GM18951 (cell line): ENCODE data around the gene PGAM2.
"Not testable (repeated sequence)": the region's sequence is repeated elsewhere in the genome, so short reads cannot be mapped to it uniquely, and the experiment has no call there.

Experiments
- POLR2A ChIP-seq: IDR thresholded peaks from 4 replicates; pipeline ENCODE4 v1.6.1; 2011; ENCODE audit warnings: mild to moderate bottlenecking; ENCODE audit not compliant: insufficient read length, insufficient read depth; ENCODE audit errors: extremely low read depth
- in situ Hi-C: fragments of 300-500 bp; cut with MboI; formaldehyde crosslinking; loops from one replicate; pipeline ENCODE4 v1.12.0; 2022; ENCODE audit warnings: low sequenced_read_pairs, mixed read lengths, inconsistent platforms; ENCODE audit not compliant: unreplicated experiment

Gene PGAM2

DNA sequence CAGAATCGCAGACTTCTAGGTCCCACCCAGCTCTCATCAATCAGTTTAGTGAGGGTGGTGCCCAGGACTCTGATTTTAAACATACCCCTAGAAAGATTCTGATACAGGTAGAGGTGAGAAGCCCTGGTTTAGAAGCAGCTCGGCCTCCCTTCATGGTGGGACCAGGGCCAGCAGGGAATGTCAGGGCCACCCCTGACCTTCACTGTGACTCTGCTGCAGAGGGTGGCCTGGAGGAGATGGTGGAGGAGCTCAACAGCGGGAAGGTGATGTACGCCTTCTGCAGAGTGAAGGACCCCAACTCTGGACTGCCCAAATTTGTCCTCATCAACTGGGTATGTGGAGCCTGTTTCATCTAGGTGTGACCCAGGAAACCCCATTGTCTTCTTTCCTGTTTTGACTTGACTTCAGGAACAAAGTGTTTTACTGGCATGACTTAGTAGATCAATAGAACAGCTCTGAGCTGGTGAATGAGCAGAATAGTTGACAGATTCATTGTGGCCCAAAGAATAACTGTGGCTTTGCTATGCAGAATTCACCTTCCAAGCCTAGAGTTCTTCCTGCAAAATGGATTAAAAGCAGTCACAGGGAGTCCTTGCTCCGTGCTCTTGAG, 13.7 kb downstream of the PGAM2 start:
- TF ChIP-seq POLR2A = no peak
- in situ Hi-C loops = no loop called here

DNA sequence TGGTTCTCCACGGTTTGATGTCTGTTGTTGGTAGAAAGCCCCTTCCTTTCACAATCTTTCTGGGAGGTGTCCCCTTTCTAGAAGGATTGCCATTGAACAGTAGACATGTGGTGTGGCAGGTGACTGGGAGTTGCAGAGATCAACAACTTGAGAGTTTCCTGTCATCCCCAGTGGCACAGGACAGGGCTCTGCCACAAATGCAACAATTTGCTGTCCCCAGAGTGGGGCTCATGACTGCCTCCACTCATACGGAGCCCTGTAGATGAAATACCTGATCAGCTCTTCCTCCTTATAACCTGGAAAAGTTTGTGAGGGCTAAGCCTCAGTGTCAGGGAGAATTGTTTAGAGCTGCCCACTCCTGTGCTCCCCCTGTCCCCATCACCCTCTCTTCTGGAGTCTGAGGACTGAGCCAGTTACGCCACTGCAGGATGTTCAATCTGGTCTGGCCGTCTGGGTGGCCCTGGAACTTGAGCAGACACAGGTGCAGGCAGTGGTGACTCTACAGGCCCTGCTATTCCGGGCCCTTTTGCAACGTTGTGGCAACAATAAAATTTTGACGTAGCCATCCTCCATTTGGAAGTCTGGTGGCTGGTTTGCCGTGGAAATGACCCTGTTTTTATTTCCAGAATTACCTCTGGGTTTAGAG, 14.3 kb downstream of the PGAM2 start:
- no peak for TF ChIP-seq POLR2A
- in situ Hi-C loops = no loop called here

DNA sequence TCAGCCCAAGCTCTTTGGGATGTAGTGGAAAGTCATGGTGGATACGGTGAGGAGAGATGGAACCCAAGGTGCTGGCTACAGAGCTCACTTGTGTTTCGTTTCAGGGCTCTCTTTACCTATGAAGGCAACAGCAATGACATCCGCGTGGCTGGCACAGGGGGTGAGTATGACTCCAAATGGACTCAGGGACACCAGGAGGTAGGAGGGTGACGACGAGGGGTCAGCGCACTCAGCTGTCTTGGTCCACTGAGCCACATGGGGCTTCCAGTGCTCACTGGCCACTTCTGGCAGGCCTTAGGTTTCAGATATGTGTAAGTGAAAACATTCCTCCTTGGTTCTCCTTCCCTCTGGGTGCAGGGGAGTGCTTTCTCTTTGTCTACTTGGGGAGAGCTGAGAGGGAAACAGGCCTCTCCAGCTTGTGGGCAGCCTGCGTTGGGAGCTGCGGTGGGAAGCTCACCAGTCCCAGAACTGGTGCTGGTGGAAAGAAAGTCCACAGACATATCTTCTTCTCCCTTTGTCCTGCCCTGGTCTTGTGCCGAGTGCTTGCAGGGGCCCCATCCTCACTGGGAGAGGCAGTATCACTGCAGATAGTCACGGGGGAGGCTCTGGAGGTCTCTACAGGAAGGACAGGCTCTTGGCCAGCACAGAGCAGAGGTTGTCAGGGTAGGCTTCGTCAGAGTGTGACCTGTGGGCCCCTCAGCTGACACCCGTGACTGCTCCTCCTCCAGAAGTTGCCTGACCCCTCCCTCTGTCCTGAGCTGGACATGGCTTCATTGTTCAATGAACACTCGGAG, 15.0 kb downstream of the PGAM2 start:
- TF ChIP-seq POLR2A = no peak
- in situ Hi-C loops = no loop called here

- in situ Hi-C loops = no loop called here
- no peak for TF ChIP-seq POLR2A
Observed at GRCh38 chr7:44048031-44048795, 17.2 kb downstream of the PGAM2 start.

- TF ChIP-seq POLR2A = no peak
- in situ Hi-C loops = no loop called here
Observed at GRCh38 chr7:44046321-44047061, 18.9 kb downstream of the PGAM2 start.

GRCh38 chr7:44045226-44046014, 19.9 kb downstream of the PGAM2 start:
- in situ Hi-C loops = no loop called here
- no peak for TF ChIP-seq POLR2A

DNA sequence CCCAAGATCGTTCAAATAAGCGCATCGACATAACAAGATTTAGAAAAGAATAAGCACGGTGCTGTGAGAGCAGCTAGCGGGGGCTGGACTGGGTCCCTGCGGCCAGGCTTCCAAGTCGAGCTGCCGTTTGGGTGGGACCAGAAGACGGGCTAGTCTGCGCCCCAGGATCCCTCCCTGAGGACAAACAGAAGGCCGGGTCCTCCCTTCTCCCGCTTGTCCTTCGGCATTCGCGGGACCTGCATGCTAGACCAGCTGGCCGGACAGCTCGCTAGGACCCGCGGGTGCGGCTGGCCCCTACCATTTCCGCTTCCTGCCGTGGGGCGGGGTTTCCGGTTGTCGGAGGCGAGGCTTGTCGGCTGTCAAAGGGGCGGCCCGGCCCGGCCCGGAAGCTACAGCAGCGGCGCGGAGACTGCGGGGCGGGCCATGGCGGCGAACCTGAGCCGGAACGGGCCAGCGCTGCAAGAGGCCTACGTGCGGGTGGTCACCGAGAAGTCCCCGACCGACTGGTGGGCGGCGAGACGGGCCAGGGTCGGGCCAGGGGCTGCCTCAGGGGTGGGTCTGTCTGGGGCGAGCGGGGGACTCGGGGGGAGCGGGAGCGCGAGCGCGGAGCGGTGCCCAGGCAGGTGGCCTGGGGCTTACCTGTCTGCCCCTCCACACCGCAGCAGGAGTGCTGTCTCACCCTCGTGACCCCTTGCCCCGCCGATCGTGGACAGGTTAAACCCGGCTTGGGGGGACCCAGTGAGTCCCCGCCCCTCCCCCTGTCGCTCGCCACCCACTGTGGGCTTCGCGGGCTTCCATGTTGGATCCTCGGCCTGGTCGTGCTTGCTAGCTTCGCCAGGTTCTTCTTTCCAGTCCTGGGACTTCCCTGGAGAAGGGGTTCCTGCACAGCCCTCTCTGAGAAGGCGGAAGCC, 20.8 kb downstream of the PGAM2 start, which contains the start of gene DBNL:
Gene DBNL (plus strand): TSS at position 388 of the 911 bp plus-strand sequence. CDS start 36 bp downstream, at position 424.
- in situ Hi-C loops = no loop called here
- TF ChIP-seq POLR2A = peak; percentile 98

DNA sequence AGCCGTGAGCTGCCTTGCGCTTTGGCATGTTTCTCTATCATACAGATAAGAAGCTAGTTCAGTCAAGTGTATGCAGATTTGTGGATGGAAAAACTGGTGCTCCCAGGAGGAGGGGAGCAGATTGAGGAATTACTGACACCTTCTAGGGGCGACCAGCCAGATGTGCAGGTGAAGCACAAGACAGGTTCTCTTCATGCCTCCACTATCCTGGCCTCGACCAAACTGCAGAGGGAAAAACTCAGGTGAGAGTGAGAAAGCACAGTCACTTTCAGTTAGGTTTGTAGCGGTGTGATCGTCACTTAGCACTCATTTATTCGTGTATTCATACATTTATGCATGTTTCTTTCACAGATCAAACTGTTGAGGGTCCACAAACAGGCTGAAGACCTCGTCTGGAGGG, 21.5 kb downstream of the PGAM2 start:
- in situ Hi-C loops = no loop called here
- no peak for TF ChIP-seq POLR2A

DNA sequence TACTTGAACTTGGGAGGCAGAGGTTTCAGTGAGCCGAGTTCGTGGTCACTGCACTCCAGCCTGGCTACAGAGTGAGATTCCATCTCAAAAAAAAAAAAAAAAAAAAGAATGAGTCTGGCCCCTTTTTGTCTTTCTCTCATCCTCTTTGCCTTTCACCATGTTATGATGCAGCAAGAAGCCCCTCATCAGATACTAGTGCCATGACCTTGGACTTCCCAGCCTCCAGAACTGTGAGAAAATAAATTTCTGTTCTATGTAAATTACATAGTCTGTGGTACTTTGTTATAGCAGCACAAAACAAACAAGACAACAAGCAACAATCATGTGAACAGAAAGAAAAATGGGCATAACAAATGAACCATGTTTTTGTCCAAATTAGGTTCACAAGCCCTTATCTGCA, 23.1 kb downstream of the PGAM2 start:
- in situ Hi-C loops = no loop called here
- no peak for TF ChIP-seq POLR2A

DNA sequence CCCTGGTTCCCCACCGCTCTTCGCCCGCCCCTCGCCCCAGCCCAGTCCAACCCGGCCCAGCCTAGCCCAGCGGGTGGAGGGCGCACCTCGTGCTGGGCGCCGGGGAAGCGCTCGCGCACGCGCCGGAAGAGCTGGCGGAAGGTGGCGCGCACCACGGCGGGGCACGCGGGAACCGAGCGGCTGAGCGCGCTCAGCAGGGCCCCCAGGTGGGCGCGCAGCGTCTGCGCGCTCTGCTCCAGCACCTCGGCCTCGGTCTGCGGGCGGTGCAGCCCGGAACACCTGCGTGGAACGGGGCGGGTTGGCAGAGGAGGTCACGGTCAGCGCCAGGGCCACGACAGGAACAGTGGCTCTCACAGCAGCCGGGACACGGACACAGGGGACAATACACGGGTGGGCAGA, 24.9 kb downstream of the PGAM2 start:
- in situ Hi-C loops = not testable (repeated sequence)

- in situ Hi-C loops = not testable (repeated sequence)
Observed at GRCh38 chr7:44039800-44040492, 25.4 kb downstream of the PGAM2 start.

GRCh38 chr7:44038961-44039558, 26.3 kb downstream of the PGAM2 start:
- in situ Hi-C loops = not testable (repeated sequence)

DNA sequence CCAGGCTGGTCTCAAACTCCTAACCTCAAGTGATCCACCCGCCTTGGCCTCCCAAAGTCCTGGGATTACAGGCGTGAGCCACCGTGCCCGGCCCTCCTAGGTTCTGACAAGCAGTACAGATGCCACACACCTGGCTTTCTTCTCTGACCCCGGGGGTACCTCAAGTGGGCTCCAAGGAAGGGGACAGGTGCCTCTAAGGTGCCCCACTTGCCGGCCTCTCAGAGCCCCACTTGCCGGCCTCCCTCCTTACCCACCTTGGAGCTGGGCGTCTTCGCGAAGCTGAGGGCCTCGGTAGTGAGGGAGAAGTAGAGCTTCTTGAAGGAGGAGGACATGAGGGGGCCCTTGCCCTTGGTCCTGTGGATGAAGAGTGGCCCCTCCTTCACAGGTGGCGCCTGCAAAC, 26.8 kb downstream of the PGAM2 start:
- in situ Hi-C loops = not testable (repeated sequence)

DNA sequence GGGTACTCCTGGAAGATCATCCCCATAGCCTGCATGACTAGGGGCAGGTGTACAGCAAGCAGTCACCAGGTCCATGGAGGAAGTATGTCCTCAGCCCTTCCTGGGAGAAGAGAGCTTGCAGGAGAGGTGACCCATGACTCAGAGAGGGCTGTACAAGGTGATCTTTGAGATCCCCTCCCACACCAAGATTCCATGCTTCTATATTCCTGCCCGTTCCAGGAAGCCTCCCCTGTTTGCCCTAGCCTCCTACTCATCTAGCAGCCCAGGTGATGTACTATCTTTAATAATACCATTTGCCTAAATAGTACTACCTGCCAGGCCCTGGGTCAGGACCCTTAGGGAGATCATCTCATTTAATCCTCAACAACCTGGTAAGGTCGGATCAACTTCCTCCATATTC, 27.4 kb downstream of the PGAM2 start:
- in situ Hi-C loops = not testable (repeated sequence)

DNA sequence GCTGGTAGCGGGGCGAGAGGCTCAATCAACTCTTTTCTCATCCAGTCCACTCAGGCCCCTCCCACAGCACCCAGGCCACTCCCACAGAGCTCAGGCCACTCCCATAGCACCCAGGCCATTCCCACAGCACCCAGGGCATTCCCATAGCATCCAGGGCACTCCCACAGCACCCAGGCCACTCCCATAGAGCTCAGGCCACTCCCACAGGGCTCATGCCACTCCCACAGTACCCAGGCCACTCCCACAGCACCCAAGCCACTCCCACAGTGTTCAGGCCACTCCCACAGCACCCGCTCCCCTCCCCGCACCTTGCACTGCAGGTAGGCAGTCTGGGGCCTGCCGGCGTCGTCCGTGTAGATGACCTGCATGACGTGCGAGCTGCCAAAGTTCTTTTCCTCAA, 29.0 kb downstream of the PGAM2 start:
- in situ Hi-C loops = not testable (repeated sequence)

DNA sequence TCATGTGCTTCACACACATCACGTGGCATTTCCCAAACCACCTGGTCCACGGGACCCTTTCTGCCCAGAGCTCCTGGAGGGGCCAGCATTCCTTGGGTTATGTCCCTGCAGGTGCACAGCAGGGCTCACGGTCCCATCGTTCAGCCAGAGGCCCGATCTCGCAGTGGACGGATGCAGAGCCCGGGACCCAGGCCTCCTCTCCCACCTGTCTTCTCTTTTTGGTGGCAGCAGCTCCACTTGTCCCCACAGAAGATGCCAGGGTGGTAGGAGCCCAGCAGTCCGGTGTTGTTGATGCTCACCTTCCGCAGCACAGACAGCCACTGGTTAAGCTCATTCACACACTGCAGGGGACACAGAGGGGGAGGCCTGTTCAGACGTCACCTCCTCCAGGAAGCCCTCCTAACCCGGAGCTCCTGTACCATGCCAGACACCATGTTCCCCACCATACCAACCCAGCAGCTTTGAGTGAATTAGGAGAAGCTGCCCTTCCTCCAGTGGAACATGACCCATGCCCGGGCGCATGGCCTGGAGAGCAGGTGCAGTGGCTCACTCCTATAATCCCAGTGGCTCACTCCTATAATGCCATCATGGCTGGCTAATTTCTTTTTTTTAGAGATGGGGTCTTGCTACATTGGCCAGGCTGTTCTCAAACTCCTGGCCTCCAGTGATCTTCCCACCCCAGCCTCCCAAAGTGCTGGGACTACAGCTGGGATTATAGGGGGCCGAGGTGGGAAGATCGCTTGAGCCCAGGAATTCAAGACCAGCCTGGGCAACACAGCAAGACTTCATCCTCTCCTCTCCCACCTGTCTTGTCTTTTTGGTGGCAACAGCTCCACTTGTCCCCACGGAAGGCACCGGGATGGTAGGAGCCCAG, 31.2 kb downstream of the PGAM2 start:
- in situ Hi-C loops = not testable (repeated sequence)
